GM10266 (cell line): ENCODE data around the gene LOXL1.

Experiments used
- DNase-seq: peaks from one replicate; pipeline ENCODE4 v3.0.0; 2012; ENCODE audit errors: extremely low spot score
- TF ChIP-seq, protein P1 (sequence below): IDR thresholded peaks from 2 replicates; pipeline ENCODE4 v1.5.1; 2012; ENCODE audit warnings: mild to moderate bottlenecking, low read depth; ENCODE audit not compliant: control insufficient read depth, insufficient read depth; ENCODE audit errors: missing control alignments

Gene LOXL1, protein sequence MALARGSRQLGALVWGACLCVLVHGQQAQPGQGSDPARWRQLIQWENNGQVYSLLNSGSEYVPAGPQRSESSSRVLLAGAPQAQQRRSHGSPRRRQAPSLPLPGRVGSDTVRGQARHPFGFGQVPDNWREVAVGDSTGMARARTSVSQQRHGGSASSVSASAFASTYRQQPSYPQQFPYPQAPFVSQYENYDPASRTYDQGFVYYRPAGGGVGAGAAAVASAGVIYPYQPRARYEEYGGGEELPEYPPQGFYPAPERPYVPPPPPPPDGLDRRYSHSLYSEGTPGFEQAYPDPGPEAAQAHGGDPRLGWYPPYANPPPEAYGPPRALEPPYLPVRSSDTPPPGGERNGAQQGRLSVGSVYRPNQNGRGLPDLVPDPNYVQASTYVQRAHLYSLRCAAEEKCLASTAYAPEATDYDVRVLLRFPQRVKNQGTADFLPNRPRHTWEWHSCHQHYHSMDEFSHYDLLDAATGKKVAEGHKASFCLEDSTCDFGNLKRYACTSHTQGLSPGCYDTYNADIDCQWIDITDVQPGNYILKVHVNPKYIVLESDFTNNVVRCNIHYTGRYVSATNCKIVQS

GRCh38 chr15:73926219-73927002 lies at the start of gene LOXL1:
TSS of gene LOXL1 (plus strand) at chr15:73926462. CDS start at chr15:73926784, 322 bp downstream.
- peak; percentile 52 for DNase-seq
- TF ChIP-seq, protein P1, sequence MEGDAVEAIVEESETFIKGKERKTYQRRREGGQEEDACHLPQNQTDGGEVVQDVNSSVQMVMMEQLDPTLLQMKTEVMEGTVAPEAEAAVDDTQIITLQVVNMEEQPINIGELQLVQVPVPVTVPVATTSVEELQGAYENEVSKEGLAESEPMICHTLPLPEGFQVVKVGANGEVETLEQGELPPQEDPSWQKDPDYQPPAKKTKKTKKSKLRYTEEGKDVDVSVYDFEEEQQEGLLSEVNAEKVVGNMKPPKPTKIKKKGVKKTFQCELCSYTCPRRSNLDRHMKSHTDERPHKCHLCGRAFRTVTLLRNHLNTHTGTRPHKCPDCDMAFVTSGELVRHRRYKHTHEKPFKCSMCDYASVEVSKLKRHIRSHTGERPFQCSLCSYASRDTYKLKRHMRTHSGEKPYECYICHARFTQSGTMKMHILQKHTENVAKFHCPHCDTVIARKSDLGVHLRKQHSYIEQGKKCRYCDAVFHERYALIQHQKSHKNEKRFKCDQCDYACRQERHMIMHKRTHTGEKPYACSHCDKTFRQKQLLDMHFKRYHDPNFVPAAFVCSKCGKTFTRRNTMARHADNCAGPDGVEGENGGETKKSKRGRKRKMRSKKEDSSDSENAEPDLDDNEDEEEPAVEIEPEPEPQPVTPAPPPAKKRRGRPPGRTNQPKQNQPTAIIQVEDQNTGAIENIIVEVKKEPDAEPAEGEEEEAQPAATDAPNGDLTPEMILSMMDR = no peak

DNA sequence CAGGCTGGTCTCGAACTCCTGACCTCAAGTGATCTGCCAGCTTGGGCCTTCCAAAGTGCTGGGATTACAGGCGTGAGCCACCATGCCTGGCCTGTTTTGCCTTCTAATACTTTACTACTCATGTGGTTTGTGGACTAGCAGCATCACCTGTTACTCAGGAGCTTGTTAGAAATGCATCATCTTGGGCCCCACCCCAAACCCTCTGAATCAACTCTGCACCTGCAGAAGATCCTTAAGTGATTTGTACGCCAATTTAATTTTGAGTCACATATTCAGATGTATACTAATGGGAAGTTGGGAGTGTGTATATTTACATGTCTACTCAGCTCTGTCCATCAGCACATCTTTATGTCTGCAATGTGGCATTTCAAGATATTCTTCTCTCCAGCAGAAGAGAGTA lies 46.8 kb upstream of the LOXL1 start:
- TF ChIP-seq, protein P1 = no peak
- DNase-seq = no peak

DNA sequence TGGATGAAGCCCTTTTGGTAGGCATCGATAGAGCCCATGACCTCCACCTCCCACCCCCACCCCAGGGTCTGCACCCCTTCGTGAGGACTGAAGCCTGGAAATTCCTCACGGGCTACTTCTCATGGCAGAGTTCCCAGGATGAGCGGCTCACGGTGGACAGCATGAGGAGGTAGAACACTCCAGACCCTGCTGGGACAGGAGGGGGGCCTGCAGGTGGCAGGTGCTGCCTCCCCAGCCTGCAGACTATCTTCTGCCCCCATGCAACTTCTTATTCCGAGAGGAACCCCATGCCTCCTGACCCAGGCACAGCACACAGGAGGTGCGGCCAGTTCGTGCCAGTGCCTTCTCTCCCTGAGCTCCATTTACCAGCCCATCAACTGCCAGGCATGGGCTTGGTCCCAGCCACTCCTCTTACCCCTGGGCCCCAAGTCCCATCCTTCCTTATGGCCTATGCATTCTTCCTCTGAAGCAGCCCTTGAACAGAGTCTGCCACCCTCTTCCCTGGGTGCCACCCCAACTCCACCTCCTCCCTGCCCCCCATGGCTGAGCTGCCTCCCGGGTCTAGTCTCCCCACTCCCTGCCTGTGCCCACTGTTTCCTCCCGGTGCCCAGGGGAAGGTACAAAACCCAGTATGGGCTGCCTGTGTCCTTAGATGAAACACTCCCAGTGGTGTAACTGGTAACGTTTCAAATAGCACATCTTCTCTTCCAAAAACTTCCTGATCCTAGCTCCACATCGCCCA lies 44.5 kb upstream of the LOXL1 start:
- TF ChIP-seq, protein P1 = no peak
- no peak for DNase-seq

DNA sequence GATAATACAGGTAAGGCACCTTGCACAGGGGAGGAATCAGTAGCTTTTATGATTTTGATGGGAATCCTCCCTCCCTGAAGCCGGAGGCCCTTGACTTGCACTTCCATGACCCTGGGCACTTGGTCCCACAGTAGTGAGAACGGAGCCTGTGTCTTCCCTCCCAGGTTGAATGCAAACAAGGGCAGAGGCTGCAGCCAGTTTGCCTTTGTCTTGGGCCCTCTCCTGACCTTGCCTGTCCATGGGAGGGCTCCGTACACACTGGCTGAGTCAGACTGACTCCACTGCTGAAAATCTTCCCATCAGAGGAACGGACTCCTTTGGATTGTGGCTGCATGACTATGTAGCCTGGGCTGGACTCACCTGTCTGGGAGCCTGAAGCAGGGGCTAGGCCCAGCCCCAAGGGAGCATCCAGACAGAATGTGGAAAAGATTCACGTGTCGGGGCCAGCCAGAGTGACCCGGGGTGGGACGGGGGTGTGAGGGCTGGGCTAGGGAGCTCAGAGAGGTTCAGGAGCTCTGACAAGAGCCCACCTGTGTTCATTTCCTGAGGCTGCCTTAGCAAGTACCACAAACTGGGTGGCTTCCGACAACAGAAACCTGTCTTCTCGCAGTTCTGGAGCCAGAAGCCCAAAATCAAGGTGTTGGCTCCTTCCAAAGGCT lies 43.4 kb upstream of the LOXL1 start:
- TF ChIP-seq, protein P1 = no peak
- DNase-seq = no peak

DNA sequence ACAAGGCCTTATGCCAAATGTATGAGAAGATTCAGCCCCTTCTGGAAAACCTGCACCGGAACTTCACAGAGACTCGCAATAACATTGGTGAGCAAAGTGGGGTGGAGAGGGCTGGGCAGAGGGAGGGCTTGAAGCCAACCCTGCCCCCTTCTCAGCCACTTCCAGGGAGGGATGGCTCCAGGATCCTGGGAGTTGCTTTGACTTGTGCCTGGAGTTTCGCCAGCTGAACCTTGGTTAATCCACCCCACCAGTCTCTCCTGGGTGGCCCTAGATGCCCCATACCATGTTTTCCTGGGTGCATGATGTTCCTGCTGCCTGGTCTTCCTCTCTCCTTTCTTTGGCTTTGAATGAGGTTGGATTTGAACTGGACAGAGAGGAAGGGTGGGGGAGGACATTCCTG lies 42.1 kb upstream of the LOXL1 start:
- TF ChIP-seq, protein P1 = no peak
- no peak for DNase-seq

DNA sequence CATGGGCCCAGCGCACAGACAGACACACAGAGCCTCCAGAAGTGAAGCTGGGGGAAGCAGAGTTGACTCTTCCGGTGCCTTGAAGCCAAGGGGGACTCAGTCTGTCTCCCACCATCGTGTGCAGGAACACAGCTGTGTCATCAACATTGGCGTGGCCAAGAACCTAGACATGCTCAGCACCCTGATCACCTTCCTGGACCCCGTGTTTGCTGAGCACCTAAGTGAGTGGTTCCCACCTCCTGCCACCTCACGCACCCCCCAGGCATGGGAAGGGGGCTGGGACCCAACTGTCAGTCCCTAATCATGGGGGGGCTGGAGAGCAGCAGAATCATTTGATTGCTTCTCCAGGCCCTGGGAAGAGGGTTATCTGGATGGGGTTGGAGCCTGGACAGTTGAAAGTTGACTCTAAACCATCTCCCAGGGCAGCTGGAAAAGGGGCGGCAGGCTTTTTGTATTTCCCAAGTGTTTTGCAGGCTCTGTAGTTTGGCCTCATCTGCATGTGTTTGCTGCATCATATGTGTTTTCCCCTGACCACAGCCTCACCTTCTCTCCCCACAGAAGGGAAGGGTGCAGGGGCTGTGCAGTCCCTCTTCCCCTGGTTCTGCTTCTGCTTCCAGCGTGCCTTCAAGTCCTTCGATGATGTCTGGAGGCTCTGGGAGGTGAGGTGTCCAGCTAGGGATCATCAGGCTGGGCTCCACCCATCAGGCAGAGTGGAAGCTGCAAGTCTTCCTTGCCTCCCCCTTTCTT lies 40.1 kb upstream of the LOXL1 start:
- no peak for DNase-seq
- TF ChIP-seq, protein P1 = no peak
